Activated CD4-positive, alpha-beta T cell treated with anti-CD3 and anti-CD28 coated beads, Interleukin-2, amount 50 U/mL, for 48 hours (primary cell): ENCODE data around the gene ARSA.

Experiments
- DNase-seq, 2 experiments: peaks; one replicate each; pipeline ENCODE4 v3.0.0-alpha.2; 2020

The ARSA gene

GRCh38 chr22:50576806-50577696 lies 50.9 kb downstream of the ARSA start:
- DNase-seq, result no peak

- DNase-seq, result no peak
Observed at GRCh38 chr22:50576070-50576469, 51.9 kb downstream of the ARSA start.

GRCh38 chr22:50575426-50575941 lies 52.5 kb downstream of the ARSA start:
- DNase-seq, result no peak
